Subcutaneous adipose tissue (tissue), 4 donors: ENCODE results near the gene AP5M1. TPM values are rescaled to one million over a fixed set of nuclear protein-coding genes. Genes with fewer than 3 reads are reported as not detected.

ENCODE experiments used
- CTCF ChIP-seq: fragments of 450-650 bp; IDR thresholded peaks from one replicate; pipeline ENCODE4 v1.5.1; 2016; ENCODE audit warnings: low read depth, mild to moderate bottlenecking, control low read depth, antibody characterized with exemption, moderate library complexity
- total RNA-seq, 4 donors: library from RNA; depleted of rRNA; stranded (reverse); fragments of >200 nt; gene quantifications; one replicate each; pipeline ENCODE4 v1.1.0, GENCODE V29; 2016

Gene AP5M1
- total RNA-seq, 4 donors from 2014 or later, result 16.5 to 26.3 (median 21.1) TPM

DNA sequence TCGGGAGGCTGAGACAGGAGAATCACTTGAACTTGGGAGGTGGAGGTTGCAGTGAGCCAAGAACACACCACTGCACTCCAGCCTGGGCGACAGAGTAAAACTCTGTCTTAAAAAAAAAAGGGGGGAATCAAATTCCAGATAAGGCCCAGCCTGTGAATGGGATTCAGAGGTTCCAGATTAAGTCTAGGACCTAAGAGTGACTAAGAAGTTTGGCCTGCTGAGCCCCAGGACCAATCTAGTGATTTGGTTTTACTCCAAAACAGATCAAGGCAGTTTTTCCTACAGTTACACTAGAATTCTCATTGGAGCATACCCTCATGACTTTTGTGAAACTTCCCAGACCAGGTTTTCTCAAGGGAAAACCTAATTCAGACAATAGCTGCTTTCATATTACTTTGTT is 22.8 kb upstream of the AP5M1 start:
- no peak for TF ChIP-seq CTCF

DNA sequence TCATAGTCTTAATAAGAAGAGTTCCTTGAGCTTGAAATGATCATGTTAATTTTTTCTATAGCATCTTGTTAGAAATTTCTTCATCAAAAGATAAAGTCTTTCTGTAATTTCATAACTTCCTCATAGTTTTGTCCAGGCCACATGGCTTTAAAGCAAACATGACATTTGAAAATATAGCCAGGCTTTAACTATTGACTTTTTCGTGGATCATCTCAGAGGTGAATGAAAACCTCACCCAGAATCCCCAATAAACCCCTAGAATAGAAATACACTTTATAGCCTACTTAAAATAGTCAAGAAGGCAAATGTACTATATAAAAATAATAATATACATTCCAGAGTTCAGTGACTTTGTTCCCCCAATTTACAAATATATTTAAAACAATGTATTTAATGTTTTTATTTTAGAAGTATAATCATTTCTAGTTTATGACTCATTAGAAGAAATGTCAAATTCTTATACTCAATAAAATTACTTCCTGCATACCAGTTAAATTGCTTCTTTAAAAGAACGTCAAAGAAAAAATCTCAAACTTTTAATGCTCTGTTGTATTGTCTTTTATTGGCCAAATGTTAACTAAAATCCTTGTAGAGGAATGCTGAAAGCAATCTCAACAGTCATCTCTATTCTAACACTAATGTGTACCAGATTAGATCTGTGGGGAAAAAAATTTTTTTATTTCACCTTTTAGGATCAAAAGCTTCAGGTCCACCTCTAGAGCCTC is 21.7 kb upstream of the AP5M1 start:
- no peak for TF ChIP-seq CTCF

- TF ChIP-seq CTCF, result no peak
These were observed 13.9 kb upstream of the AP5M1 start for GRCh38 chr14:57254884-57255283.

GRCh38 chr14:57259672-57260071 is 9.1 kb upstream of the AP5M1 start:
- no peak for TF ChIP-seq CTCF

- no peak for TF ChIP-seq CTCF
These were observed 7.2 kb upstream of the AP5M1 start for GRCh38 chr14:57261604-57262003.

DNA sequence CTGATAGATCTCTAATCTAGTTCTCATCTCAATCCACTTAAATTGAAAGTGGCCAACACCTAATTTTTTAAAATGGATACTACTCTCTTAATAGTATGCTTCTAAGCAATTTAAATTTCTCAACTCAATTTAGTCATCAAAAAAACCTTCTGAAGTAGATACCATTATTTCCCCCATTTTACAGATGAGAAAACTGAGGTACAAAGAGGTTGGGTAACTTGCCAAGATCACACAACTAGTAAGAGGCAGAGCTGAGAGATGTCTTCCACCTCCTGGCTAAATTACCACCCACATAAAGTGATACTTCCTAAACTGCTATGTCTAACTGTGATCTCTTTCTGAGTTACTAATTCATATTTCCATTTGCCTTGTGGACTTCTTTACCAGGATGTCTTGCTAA is 6.7 kb upstream of the AP5M1 start:
- no peak for TF ChIP-seq CTCF

- no peak for TF ChIP-seq CTCF
These were observed 2.7 kb upstream of the AP5M1 start for GRCh38 chr14:57266065-57266464.
